DMS79 treated with DMSO at 0.1 percent for 48 hours (cell line): ENCODE data around the gene VEPH1.

ENCODE experiments used
- DNase-seq: peaks from one replicate; lab custom pipeline; 2025; lab: John Stamatoyannopoulos, UW

Gene VEPH1

GRCh38 chr3:157523814-157524213 is 20.6 kb upstream of the VEPH1 start:
- no peak for DNase-seq

- no peak for DNase-seq
Observed at GRCh38 chr3:157522648-157523047, 19.4 kb upstream of the VEPH1 start.

- DNase-seq, result no peak
Observed at GRCh38 chr3:157520485-157521150, 17.4 kb upstream of the VEPH1 start.

GRCh38 chr3:157518881-157519280 is 15.7 kb upstream of the VEPH1 start:
- DNase-seq, result no peak

- no peak for DNase-seq
Observed at GRCh38 chr3:157516928-157517327, 13.7 kb upstream of the VEPH1 start.

- no peak for DNase-seq
Observed at GRCh38 chr3:157515398-157515797, 12.2 kb upstream of the VEPH1 start.

- DNase-seq, result no peak
Observed at GRCh38 chr3:157514371-157514895, 11.2 kb upstream of the VEPH1 start.

GRCh38 chr3:157513585-157513984 is 10.4 kb upstream of the VEPH1 start:
- DNase-seq, result no peak

- no peak for DNase-seq
Observed at GRCh38 chr3:157512534-157512933, 9.3 kb upstream of the VEPH1 start.

- no peak for DNase-seq
Observed at GRCh38 chr3:157508461-157508860, 5.2 kb upstream of the VEPH1 start.

- DNase-seq, result no peak
Observed at GRCh38 chr3:157501863-157502262, 1.4 kb downstream of the VEPH1 start.

GRCh38 chr3:157500232-157500631 is 3.0 kb downstream of the VEPH1 start:
- no peak for DNase-seq

- no peak for DNase-seq
Observed at GRCh38 chr3:157499342-157499963, 3.8 kb downstream of the VEPH1 start.

- no peak for DNase-seq
Observed at GRCh38 chr3:157498371-157498770, 4.8 kb downstream of the VEPH1 start.

GRCh38 chr3:157495846-157496245 is 7.4 kb downstream of the VEPH1 start:
- DNase-seq, result no peak

GRCh38 chr3:157494581-157495281 is 8.5 kb downstream of the VEPH1 start:
- DNase-seq, result no peak

- peak; percentile 10 for DNase-seq
Observed at GRCh38 chr3:157493627-157494550, 9.3 kb downstream of the VEPH1 start.

- no peak for DNase-seq
Observed at GRCh38 chr3:157491136-157491535, 12.1 kb downstream of the VEPH1 start.

- DNase-seq, result no peak
Observed at GRCh38 chr3:157488144-157488543, 15.1 kb downstream of the VEPH1 start.

- no peak for DNase-seq
Observed at GRCh38 chr3:157487339-157487738, 15.9 kb downstream of the VEPH1 start.

- DNase-seq, result no peak
Observed at GRCh38 chr3:157479464-157480243, 23.6 kb downstream of the VEPH1 start.
